Measurements from ENCODE around the gene AP1G2. TPM values are rescaled to one million over a fixed set of nuclear protein-coding genes. Genes with fewer than 3 reads are reported as not detected.

The AP1G2 gene
- total and polyA plus RNA-seq, 2 of the 13 experiments (the other 11 are each of a cell fraction or from before 2014, with no cell fraction given) = 96.9 to 611 TPM

DNA sequence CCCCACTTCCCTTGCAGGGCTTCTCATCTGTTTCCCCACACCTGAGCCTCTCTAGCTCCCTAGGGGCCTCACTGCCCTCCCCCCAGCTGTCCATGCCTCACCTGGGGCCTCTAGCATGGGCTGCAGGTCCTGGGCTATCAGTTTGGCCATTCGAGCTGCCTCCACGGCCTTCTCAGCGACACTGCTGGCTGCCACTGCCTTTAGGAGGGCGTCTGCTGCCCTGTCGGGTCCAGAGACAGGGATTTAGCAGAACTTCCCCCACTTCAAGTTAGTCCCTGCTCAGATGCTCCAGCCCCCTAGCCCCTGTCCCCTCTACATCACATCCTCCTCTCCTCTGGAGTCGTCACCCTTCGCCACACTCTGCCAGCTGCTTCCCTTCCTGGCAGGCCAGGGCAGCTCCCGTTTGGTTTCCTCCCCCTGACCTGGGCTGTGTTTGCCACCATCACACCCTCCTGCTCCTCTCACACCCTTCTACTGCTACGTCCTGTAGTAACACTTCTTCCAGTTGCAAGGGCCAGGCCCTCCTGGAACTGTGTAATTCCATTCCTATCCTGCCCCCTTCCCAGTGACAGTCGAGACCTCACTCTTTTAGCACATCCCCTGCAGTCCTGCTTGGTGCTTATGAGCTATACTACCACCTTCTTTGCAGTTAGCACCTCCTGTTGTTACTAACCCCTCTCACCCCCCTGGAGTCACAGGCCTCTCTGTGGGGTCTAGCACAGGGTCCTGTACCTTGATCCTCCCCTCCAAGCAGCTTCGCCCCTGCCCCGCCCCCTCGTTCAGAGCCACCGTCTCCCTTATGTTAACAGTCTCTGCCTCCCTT lies 4.3 kb upstream of the AP1G2 start (continued):
- TF ChIP-seq AHR (CRISPR knock-in tag; IDR thresholded peaks at IDR 0.05) (no peak), HES4 (CRISPR knock-in tag; IDR thresholded peaks at IDR 0.05; ENCODE audit: borderline replicate concordance) (no peak), ZNF652 (CRISPR knock-in tag; IDR thresholded peaks at IDR 0.05; ENCODE audit: borderline replicate concordance, low read depth) (no peak), PCBP1 (IDR thresholded peaks at IDR 0.05; ENCODE audit: borderline replicate concordance, low read depth, low read length) (no peak), GZF1 (CRISPR knock-in tag; IDR thresholded peaks at IDR 0.05) (0 out of 2 replicates have a peak, but pooled peaks have one; percentile 14), ZNF549 (CRISPR knock-in tag; IDR thresholded peaks at IDR 0.05) (no peak), CBX5 (CRISPR knock-in tag; IDR thresholded peaks at IDR 0.05; ENCODE audit: borderline replicate concordance) (no peak), HNRNPUL1 (IDR thresholded peaks at IDR 0.05; ENCODE audit: low read depth, low read length) (no peak), POLR2A (IDR thresholded peaks at IDR 0.05; ENCODE audit: insufficient read depth in 1 of 2, low read depth in 2 of 2, low read length in 2 of 2) (no peak), RFX3 (CRISPR knock-in tag; IDR thresholded peaks at IDR 0.05) (no peak)

DNA sequence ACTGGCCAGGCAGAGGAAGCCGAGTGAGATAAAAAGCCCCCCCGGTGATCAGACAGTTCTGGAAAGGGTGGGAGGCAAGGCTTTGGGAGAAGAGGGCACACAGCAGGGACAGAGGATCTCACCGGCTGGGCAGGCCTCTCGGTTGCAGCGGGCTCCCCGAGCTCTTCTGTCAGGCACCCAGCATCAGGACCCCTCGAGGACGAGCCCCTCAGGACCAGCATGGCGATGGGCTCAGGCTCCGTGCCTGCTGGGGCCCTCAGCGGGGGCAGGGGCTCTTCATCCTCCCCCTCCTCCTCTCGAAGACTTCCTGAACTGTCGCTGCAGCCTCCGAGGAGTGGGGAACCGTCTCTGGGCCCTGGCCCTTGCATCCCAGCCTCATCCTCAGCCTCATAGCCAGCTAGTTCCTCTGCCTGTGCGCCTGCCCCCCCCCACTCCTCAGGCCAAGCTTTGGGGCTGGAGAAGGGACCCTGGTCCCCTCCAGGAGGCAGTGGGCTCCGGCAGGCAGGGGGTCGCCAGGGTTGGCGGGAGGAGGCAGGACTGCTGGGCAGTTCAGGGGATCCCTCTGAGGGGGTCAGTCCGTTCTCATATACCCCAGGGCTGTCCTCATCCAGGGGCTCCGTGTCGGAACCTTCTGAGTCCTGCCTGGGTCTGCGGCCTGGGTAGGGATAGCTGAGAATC lies 3.4 kb upstream of the AP1G2 start:
- H3K9me3 ChIP-seq (ENCODE audit: low read length) = no peaks in the 10 kb centered on the region
- peak overlapping the region in 1 of 3 experiments; percentile 51; a peak in 1 of 6 replicates for H3K4me3 ChIP-seq (replicated peaks in 1 of 3; ENCODE audit: insufficient read depth in 1 of 3, low read depth in 2 of 3, low read length in 3 of 3)
- H3K79me2 ChIP-seq (ENCODE audit: insufficient read depth, low read length) = peaks cover 7% of the 10 kb centered on the region
- peaks cover 62% of the 10 kb centered on the region for H3K4me1 ChIP-seq (ENCODE audit: insufficient read depth, low read length)
- CTCF ChIA-PET (ENCODE audit: low intra/inter-chr PET ratio, low total read pairs) = no interaction called here
- peak overlapping the region; percentile 76 for H3K4me2 ChIP-seq (ENCODE audit: low read depth, low read length)
- intact Hi-C loops (cut with micrococcal nuclease; ENCODE audit: unreplicated experiment) (no loop called here), in situ Hi-C loops (cut with HindIII; ENCODE audit: extremely low pct_ligation_motif_present, low pct_unique_long_range_greater_than_20kb) (no loop called here)
- BruUV-seq (replicated peaks) = no TSS peak
- 58% methylated on average over 20 of the region's 23 CpGs for WGBS (ENCODE audit: low lambda C conversion rate)
- DNase-seq (ENCODE audit: low spot score) = no peak
- no peaks in the 10 kb centered on the region for H4K20me1 ChIP-seq (ENCODE audit: insufficient read depth, low read length)
- no peak for ATAC-seq
- POLR2A ChIA-PET = interaction anchor here (1.5 to 6.5 kb wide), 9 partner anchors 10 to 249 kb away, joined by 8 to 113 read pairs (median 10); partner anchors contain the start of genes DHRS2, PABPN1 and THTPA
- H3K36me3 ChIP-seq (replicated peaks in 1 of 2; ENCODE audit: control insufficient read depth in 1 of 2, insufficient read depth in 2 of 2, low read length in 2 of 2) = peaks cover 2 to 5% of the 10 kb centered on the region in 2 experiments; a peak in 4 of 5 replicates
- FAIRE-seq = no peak
- no peak overlapping the region for H3K9ac ChIP-seq (ENCODE audit: insufficient read depth, low read depth, low read length)
- H3K27me3 ChIP-seq (ENCODE audit: control insufficient read depth in 1 of 2, insufficient read depth in 2 of 2, low read length in 2 of 2) = peaks cover 2 to 8% of the 10 kb centered on the region in 2 experiments; a peak in 2 of 5 replicates
- no peak overlapping the region for H2AFZ ChIP-seq (ENCODE audit: low read length)
- no peak overlapping the region for H3K27ac ChIP-seq (ENCODE audit: extremely low read length, insufficient read depth, low read length)
- TF ChIP-seq ZMYM3 (CRISPR knock-in tag; IDR thresholded peaks at IDR 0.05) (no peak; the same call in 1 of the 2 replicates), ZNF776 (CRISPR knock-in tag; IDR thresholded peaks at IDR 0.05) (peak; percentile 64; the same call in 1 of the 2 replicates), ZNF329 (CRISPR knock-in tag; IDR thresholded peaks at IDR 0.05; ENCODE audit: low read depth) (no peak), SMAD9 (CRISPR knock-in tag; IDR thresholded peaks at IDR 0.05) (no peak), ZSCAN31 (CRISPR knock-in tag; IDR thresholded peaks at IDR 0.05; ENCODE audit: low read depth) (0 out of 2 replicates have a peak, but pooled peaks have one; percentile 2), ZNF160 (CRISPR knock-in tag; IDR thresholded peaks at IDR 0.05) (no peak), GABPB1 (CRISPR knock-in tag; IDR thresholded peaks at IDR 0.05) (no peak), KLF16 (CRISPR knock-in tag; IDR thresholded peaks at IDR 0.05) (0 out of 4 replicates have a peak, but pooled peaks of 1 of the 2 experiments have one; percentile 54), BCL6 (CRISPR knock-in tag; IDR thresholded peaks at IDR 0.05) (no peak)
- TF ChIP-seq, protein P1, sequence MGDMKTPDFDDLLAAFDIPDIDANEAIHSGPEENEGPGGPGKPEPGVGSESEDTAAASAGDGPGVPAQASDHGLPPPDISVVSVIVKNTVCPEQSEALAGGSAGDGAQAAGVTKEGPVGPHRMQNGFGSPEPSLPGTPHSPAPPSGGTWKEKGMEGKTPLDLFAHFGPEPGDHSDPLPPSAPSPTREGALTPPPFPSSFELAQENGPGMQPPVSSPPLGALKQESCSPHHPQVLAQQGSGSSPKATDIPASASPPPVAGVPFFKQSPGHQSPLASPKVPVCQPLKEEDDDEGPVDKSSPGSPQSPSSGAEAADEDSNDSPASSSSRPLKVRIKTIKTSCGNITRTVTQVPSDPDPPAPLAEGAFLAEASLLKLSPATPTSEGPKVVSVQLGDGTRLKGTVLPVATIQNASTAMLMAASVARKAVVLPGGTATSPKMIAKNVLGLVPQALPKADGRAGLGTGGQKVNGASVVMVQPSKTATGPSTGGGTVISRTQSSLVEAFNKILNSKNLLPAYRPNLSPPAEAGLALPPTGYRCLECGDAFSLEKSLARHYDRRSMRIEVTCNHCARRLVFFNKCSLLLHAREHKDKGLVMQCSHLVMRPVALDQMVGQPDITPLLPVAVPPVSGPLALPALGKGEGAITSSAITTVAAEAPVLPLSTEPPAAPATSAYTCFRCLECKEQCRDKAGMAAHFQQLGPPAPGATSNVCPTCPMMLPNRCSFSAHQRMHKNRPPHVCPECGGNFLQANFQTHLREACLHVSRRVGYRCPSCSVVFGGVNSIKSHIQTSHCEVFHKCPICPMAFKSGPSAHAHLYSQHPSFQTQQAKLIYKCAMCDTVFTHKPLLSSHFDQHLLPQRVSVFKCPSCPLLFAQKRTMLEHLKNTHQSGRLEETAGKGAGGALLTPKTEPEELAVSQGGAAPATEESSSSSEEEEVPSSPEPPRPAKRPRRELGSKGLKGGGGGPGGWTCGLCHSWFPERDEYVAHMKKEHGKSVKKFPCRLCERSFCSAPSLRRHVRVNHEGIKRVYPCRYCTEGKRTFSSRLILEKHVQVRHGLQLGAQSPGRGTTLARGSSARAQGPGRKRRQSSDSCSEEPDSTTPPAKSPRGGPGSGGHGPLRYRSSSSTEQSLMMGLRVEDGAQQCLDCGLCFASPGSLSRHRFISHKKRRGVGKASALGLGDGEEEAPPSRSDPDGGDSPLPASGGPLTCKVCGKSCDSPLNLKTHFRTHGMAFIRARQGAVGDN (CRISPR knock-in tag; IDR thresholded peaks at IDR 0.05) = peak; percentile 3; the same call in 1 of the 2 replicates
